HepG2 (cell line): ENCODE results near the gene SHE. TPM values are rescaled to one million over a fixed set of nuclear protein-coding genes. Genes with fewer than 3 reads are reported as not detected.
A peak's percentile ranks its signal among the peaks of the same experiment; 100 is the strongest.

Experiments used
- ATAC-seq: fragments of 200-7000 bp; cut with Tn5 transposase; 3 replicates; pipeline ENCODE4 v1.9.1; 2020; ENCODE audit warnings: mild to moderate bottlenecking, moderate library complexity
- BruUV-seq: library from RNA; stranded (reverse); fragments of 400-500 nt; replicated peaks from 2 replicates; lab custom pipeline; 2021; lab: Mats Ljungman, UMichigan
- CTCF ChIA-PET: fragments of 300-600 bp; formaldehyde crosslinking; extraction: SDS; loops from one replicate; lab custom pipeline; 2021; ENCODE audit warnings: low total read pairs, inconsistent platforms, low intra/inter-chr PET ratio; lab: Yijun Ruan, JAX
- POLR2A ChIA-PET: fragments of 350-600 bp; sonication (Branson Sonifier 250); formaldehyde crosslinking; loops from one replicate; lab custom pipeline; 2020; ENCODE audit warnings: antibody characterized with exemption, inconsistent platforms; lab: Yijun Ruan, JAX
- DNase-seq: peaks from one replicate; pipeline ENCODE4 v3.0.0-alpha.2; 2015; ENCODE audit warnings: low spot score
- FAIRE-seq: peaks from 3 replicates; lab custom pipeline; 2011; peaks lifted over from hg19 to GRCh38; lab: Jason Lieb, UNC
- H2AFZ ChIP-seq: one replicate; pipeline ENCODE4 v1.6.1; 2011; ENCODE audit warnings: low read length, inconsistent platforms
- H3K27ac ChIP-seq: fragments of 300-600 bp; 3 replicates; pipeline ENCODE4 v1.8.0; 2011; ENCODE audit warnings: mixed run types, mild to moderate bottlenecking, mixed read lengths, low read length, inconsistent platforms; ENCODE audit not compliant: insufficient read depth; ENCODE audit errors: extremely low read length
- H3K27me3 ChIP-seq, 2 experiments: fragments of 200-600 bp in 1 of 2; 2 replicates in 1 of 2; 3 replicates in 1 of 2; pipeline versions ENCODE4 v1.6.0 to v1.8.0; 2011; ENCODE audit warnings: low read length in 2 of 2, mild to moderate bottlenecking in 2 of 2, moderate library complexity in 2 of 2, inconsistent platforms in 1 of 2; ENCODE audit not compliant: insufficient read depth in 2 of 2, control insufficient read depth in 1 of 2
- H3K36me3 ChIP-seq, 2 experiments: fragments of 200-600 bp in 1 of 2; replicated peaks in 1 of 2; 2 replicates in 1 of 2; 3 replicates in 1 of 2; pipeline versions ENCODE4 v1.5.1 to v1.8.0; 2011; ENCODE audit warnings: low read length in 2 of 2, inconsistent platforms in 1 of 2; ENCODE audit not compliant: insufficient read depth in 2 of 2, control insufficient read depth in 1 of 2
- H3K4me1 ChIP-seq: 2 replicates; pipeline ENCODE4 v1.5.1; 2012; ENCODE audit warnings: low read length, inconsistent platforms; ENCODE audit not compliant: insufficient read depth
- H3K4me2 ChIP-seq: 2 replicates; pipeline ENCODE4 v1.6.0; 2011; ENCODE audit warnings: low read depth, low read length, inconsistent platforms
- H3K4me3 ChIP-seq, 3 experiments: fragments of 200-600 bp in 1 of 3; sonication (generic), shearing (Covaris generic) in 1 of 3; replicated peaks in 1 of 3; 2 replicates each; pipeline ENCODE4 v1.5.1; 2011 to 2016; ENCODE audit warnings: low read length in 3 of 3, inconsistent platforms in 2 of 3, low read depth in 2 of 3, mild to moderate bottlenecking in 2 of 3, control low read depth in 1 of 3, mixed read lengths in 1 of 3; ENCODE audit not compliant: insufficient read depth in 1 of 3
- H3K79me2 ChIP-seq: one replicate; pipeline ENCODE4 v1.6.1; 2011; ENCODE audit warnings: low read length, inconsistent platforms; ENCODE audit not compliant: insufficient read depth
- H3K9ac ChIP-seq: 2 replicates; pipeline ENCODE4 v1.6.0; 2011; ENCODE audit warnings: mild to moderate bottlenecking, low read depth, low read length, inconsistent platforms; ENCODE audit not compliant: insufficient read depth
- H3K9me3 ChIP-seq: 2 replicates; pipeline ENCODE4 v1.5.1; 2012; ENCODE audit warnings: mild to moderate bottlenecking, low read length
- H4K20me1 ChIP-seq: 2 replicates; pipeline ENCODE4 v1.6.0; 2011; ENCODE audit warnings: inconsistent platforms, mild to moderate bottlenecking, low read length, moderate library complexity; ENCODE audit not compliant: insufficient read depth
- MAFF ChIP-seq: IDR thresholded peaks from 2 replicates; pipeline ENCODE4 v1.6.1; 2011; ENCODE audit warnings: low read depth, low read length, improper control_type of control experiment
- MAFK ChIP-seq, 2 experiments: IDR thresholded peaks in 1 of 2; conservative IDR thresholded peaks in 1 of 2; 2 replicates each; pipeline ENCODE4 v1.6.1; 2011; ENCODE audit warnings: improper control_type of control experiment in 2 of 2, low read length in 2 of 2
- MEIS2 ChIP-seq: sonication (generic); formaldehyde crosslinking; IDR thresholded peaks from 2 replicates; pipeline ENCODE4 v1.9.0; 2021; ENCODE audit warnings: mild to moderate bottlenecking, missing genetic modification reagents
- SALL2 ChIP-seq: sonication (generic); formaldehyde crosslinking; IDR thresholded peaks from 2 replicates; pipeline ENCODE4 v1.8.1; 2023; ENCODE audit warnings: mild to moderate bottlenecking, missing genetic modification reagents, inconsistent platforms
- YY1 ChIP-seq: IDR thresholded peaks from 2 replicates; pipeline ENCODE4 v1.6.1; 2011; ENCODE audit warnings: low read length, low read depth, moderate library complexity, mild to moderate bottlenecking; ENCODE audit not compliant: insufficient read depth, insufficient replicate concordance
- ZNF468 ChIP-seq: sonication (generic); formaldehyde crosslinking; IDR thresholded peaks from 2 replicates; pipeline ENCODE4 v1.8.0; 2022; ENCODE audit warnings: mild to moderate bottlenecking, moderate library complexity, missing genetic modification reagents
- ZNF792 ChIP-seq: IDR thresholded peaks from 2 replicates; pipeline ENCODE4 v1.6.1; 2016
- WGBS: methylation state at CpG from one replicate; pipeline ENCODE4 v1.1.6; 2017; ENCODE audit warnings: low lambda C conversion rate; 5-methylcytosine and 5-hydroxymethylcytosine counted together
- in situ Hi-C: cut with HindIII; loops from 2 replicates; pipeline ENCODE4 v1.10.0; 2017; ENCODE audit warnings: low pct_unique_long_range_greater_than_20kb; ENCODE audit not compliant: extremely low pct_ligation_motif_present
- intact Hi-C: fragments of 100-400 bp; cut with micrococcal nuclease; formaldehyde crosslinking; loops from one replicate; pipeline ENCODE4 v1.10.0; 2022; ENCODE audit not compliant: unreplicated experiment
- polyA plus RNA-seq, 8 experiments: library from polyadenylated mRNA; depleted of rRNA in 3 of 8; stranded (reverse) in 7 of 8; unstranded in 1 of 8; fragments of >200 nt; fragmentation: Illumina TruSeq in 4 of 8; extraction: Trizol in 4 of 8; gene quantifications; 2 replicates each; pipeline versions ENCODE4 v1.2.1 to v1.2.3, GENCODE V29; 2011 to 2016; ENCODE audit warnings: low read depth in 4 of 8, missing spikeins in 1 of 8, mixed read lengths in 1 of 8; ENCODE audit not compliant: insufficient read depth in 1 of 8
- total RNA-seq, 5 experiments: library from RNA; depleted of rRNA; stranded (reverse); fragments of >200 nt; fragmentation: Illumina TruSeq; extraction: Trizol; gene quantifications; 2 replicates each; pipeline ENCODE4 v1.2.3, GENCODE V29; 2016; ENCODE audit warnings: low read depth in 1 of 5
- TF ChIP-seq, protein P1 (sequence below): sonication (generic); formaldehyde crosslinking; IDR thresholded peaks from 2 replicates; pipeline ENCODE4 v1.5.0; 2020; ENCODE audit warnings: missing genetic modification reagents

SHE gene
- total and polyA plus RNA-seq, 2 of the 13 experiments (the other 11 are each of a cell fraction or from before 2014, with no cell fraction given): not detected

GRCh38 chr1:154512760-154513159 lies 10.5 kb upstream of the SHE start (continued):
- no peak for TF ChIP-seq MEIS2
- no peak for TF ChIP-seq ZNF468

- Histone ChIP-seq H2AFZ (no peak overlapping the region), H3K27me3 (peaks cover 4 to 27% of the 10 kb centered on the region in 2 experiments)
- ChIA-PET POLR2A (no interaction called here), CTCF (no interaction called here)
- 37% methylated on average over 5 of the region's 5 CpGs for WGBS
- TF ChIP-seq YY1 (no peak), SALL2 (CRISPR knock-in tag) (no peak), MAFF (peak; percentile 34; the same call in 1 of the 2 replicates), ZNF792 (CRISPR knock-in tag) (no peak), MAFK (conservative IDR thresholded peaks at IDR 0.05 in 1 of 2, IDR thresholded peaks at IDR 0.05 in 1 of 2; ENCODE audit: low read length in 2 of 2) (peak; percentile 39 to 65)
- TF ChIP-seq, protein P1, sequence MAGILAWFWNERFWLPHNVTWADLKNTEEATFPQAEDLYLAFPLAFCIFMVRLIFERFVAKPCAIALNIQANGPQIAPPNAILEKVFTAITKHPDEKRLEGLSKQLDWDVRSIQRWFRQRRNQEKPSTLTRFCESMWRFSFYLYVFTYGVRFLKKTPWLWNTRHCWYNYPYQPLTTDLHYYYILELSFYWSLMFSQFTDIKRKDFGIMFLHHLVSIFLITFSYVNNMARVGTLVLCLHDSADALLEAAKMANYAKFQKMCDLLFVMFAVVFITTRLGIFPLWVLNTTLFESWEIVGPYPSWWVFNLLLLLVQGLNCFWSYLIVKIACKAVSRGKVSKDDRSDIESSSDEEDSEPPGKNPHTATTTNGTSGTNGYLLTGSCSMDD (CRISPR knock-in tag): no peak
- TF ChIP-seq, all 625 proteins: peak for 2
- Histone ChIP-seq H3K9ac (no peak overlapping the region), H3K4me2 (no peak overlapping the region), H3K79me2 (no peaks in the 10 kb centered on the region), H3K9me3 (peaks cover 5% of the 10 kb centered on the region; the same call in 1 of the 2 replicates), H3K27ac (no peak overlapping the region), H3K4me3 (no peak overlapping the region), H3K4me1 (no peaks in the 10 kb centered on the region), H3K36me3 (no peaks in the 10 kb centered on the region), H4K20me1 (no peaks in the 10 kb centered on the region)
- ATAC-seq (no peak), DNase-seq (no peak), FAIRE-seq (no peak)
- intact Hi-C loops: no loop called here
- no TSS peak for BruUV-seq
- in situ Hi-C loops: no loop called here
These were observed 1.7 kb upstream of the SHE start for GRCh38 chr1:154503898-154504297.
